H1 (cell line): ENCODE measurements around the gene CCDC191. TPM values are rescaled to one million over a fixed set of nuclear protein-coding genes. Genes with fewer than 3 reads are reported as not detected.

Experiments
- CHD7 ChIP-seq: fragments of 300-600 bp; sonication (generic); IDR thresholded peaks from 2 replicates; pipeline ENCODE4 v1.7.1; 2012; ENCODE audit warnings: low read length, moderate library complexity, mild to moderate bottlenecking, inconsistent platforms; ENCODE audit not compliant: insufficient replicate concordance
- polyA plus RNA-seq, 7 experiments: library from polyadenylated mRNA; depleted of rRNA in 3 of 7; stranded (reverse) in 5 of 7; unstranded in 2 of 7; fragments of >200 nt in 5 of 7; fragments of 200-250 nt in 2 of 7; gene quantifications; 1 replicate in 5 of 7; 2 replicates in 1 of 7; 4 replicates in 1 of 7; pipeline versions ENCODE4 v1.2.1 to v1.2.3, GENCODE V29; 2011 to 2013; ENCODE audit warnings: missing spikeins in 2 of 7, mixed read lengths in 2 of 7
- total RNA-seq: library from RNA; stranded (reverse); fragmentation: NEBNext Ultra II Directional; extraction: Animal tissue kit (Norgen Biotek cat#: 25700); gene quantifications from 2 replicates; pipeline ENCODE4 v1.2.1, GENCODE V29; 2021

The CCDC191 gene
- total and polyA plus RNA-seq, 2 of the 8 experiments (the other 6 are each of a cell fraction or from before 2014, with no cell fraction given): 0.65 to 1.3 TPM

DNA sequence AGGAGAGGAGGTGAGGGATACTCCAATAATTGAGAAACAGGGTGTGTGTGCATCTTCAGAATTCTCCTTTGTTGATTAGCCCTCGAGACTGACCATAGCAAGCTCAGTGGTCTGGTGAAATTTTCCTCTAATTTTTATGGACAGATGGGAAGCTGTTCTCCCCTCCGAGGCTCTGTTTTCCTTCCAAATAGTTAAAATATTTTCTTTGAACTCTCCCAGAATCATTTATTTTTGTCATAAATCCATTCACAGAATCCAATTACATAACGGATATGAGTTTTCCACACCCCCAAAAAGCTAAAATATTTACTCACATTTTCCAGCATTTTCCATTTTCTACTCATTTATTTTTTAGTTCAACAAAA, 36.7 kb upstream of the CCDC191 start (continued):
- TF ChIP-seq CHD7: no peak
